CD4-positive, alpha-beta T cell (primary cell): ENCODE data around the gene CREBZF. TPM values are rescaled to one million over a fixed set of nuclear protein-coding genes. Genes with fewer than 3 reads are reported as not detected.

Experiments
- ATAC-seq: fragments of 200-7000 bp; cut with Tn5 transposase; one replicate; pipeline ENCODE4 v1.10.0; 2022; ENCODE audit warnings: mild to moderate bottlenecking; ENCODE audit not compliant: poor library complexity
- CTCF ChIA-PET: fragments of 350-600 bp; sonication (Branson Sonifier 250); formaldehyde crosslinking; loops from one replicate; lab custom pipeline; 2021; ENCODE audit warnings: antibody characterized with exemption, inconsistent platforms; lab: Charles Lee
- POLR2A ChIA-PET: fragments of 350-600 bp; sonication (Branson Sonifier 250); formaldehyde crosslinking; loops from one replicate; lab custom pipeline; 2021; ENCODE audit warnings: antibody characterized with exemption, inconsistent platforms; lab: Charles Lee
- DNase-seq, 14 experiments: peaks; one replicate each; pipeline ENCODE4 v3.0.0-alpha.2; 2013 to 2020; ENCODE audit warnings: mixed read lengths in 2 of 14
- H3K27ac ChIP-seq, 2 donors: one replicate each; pipeline versions ENCODE4 v1.5.1 to v1.7.0; 2013; ENCODE audit warnings: low read length in 2 of 2, low read depth in 1 of 2, mild to moderate bottlenecking in 1 of 2
- H3K27me3 ChIP-seq, 2 experiments: 1 replicate in 1 of 2; 2 replicates in 1 of 2; pipeline versions ENCODE4 v1.6.1 to v1.7.0; 2013; ENCODE audit warnings: low read length in 2 of 2, control low read depth in 1 of 2, mild to moderate bottlenecking in 1 of 2, moderate library complexity in 1 of 2; ENCODE audit not compliant: insufficient read depth in 2 of 2, control insufficient read depth in 1 of 2
- H3K36me3 ChIP-seq: one replicate; pipeline ENCODE4 v1.6.1; 2013; ENCODE audit warnings: low read length, control low read depth; ENCODE audit not compliant: insufficient read depth
- H3K4me1 ChIP-seq: one replicate; pipeline ENCODE4 v1.6.1; 2013; ENCODE audit warnings: low read length, control low read depth; ENCODE audit not compliant: insufficient read depth
- H3K4me3 ChIP-seq: one replicate; pipeline ENCODE4 v1.5.1; 2013; ENCODE audit warnings: mild to moderate bottlenecking, low read length, moderate library complexity
- H3K9me3 ChIP-seq, 2 experiments: 1 replicate in 1 of 2; 2 replicates in 1 of 2; pipeline versions ENCODE4 v1.6.1 to v1.7.0; 2013; ENCODE audit warnings: low read length in 2 of 2, mild to moderate bottlenecking in 2 of 2, control low read depth in 1 of 2, moderate library complexity in 1 of 2; ENCODE audit not compliant: control insufficient read depth in 1 of 2, insufficient read depth in 1 of 2
- H3K27ac Mint-ChIP-seq: one replicate; pipeline ENCODE4 v1.8.0; 2020; ENCODE audit warnings: mixed read lengths
- H3K27me3 Mint-ChIP-seq: one replicate; pipeline ENCODE4 v1.8.0; 2021; ENCODE audit warnings: mixed read lengths
- H3K36me3 Mint-ChIP-seq: one replicate; pipeline ENCODE4 v1.8.0; 2021; ENCODE audit warnings: low read depth, mixed read lengths
- H3K4me1 Mint-ChIP-seq: one replicate; pipeline ENCODE4 v1.8.0; 2021; ENCODE audit warnings: low read depth, mixed read lengths
- H3K4me3 Mint-ChIP-seq: one replicate; pipeline ENCODE4 v1.8.0; 2020; ENCODE audit warnings: mild to moderate bottlenecking, mixed read lengths
- H3K9me3 Mint-ChIP-seq: one replicate; pipeline ENCODE4 v1.8.0; 2020; ENCODE audit warnings: mixed read lengths
- CTCF ChIP-seq: fragments of 200-600 bp; IDR thresholded peaks from one replicate; pipeline ENCODE4 v1.8.0; 2022; ENCODE audit warnings: antibody characterized with exemption, mild to moderate bottlenecking
- intact Hi-C, 2 experiments: fragments of 100-400 bp; cut with DNase I in 1 of 2; cut with micrococcal nuclease in 1 of 2; formaldehyde crosslinking; loops; one replicate each; pipeline versions ENCODE4 v1.15.1 to v1.9.0; 2023 to 2025; cut with DNase I, micrococcal nuclease
- total RNA-seq, 174 experiments: library from RNA in 2 of 174; stranded (reverse) in 2 of 174; gene quantifications; one replicate each; pipeline ENCODE4 v1.2.3 and lab custom pipeline; 2021 to 2026

The CREBZF gene
- total RNA-seq, 2 experiments from 2014 or later = 54.8 to 55.9 TPM

- no peaks in the 10 kb centered on the region for H3K9me3 ChIP-seq
- peak within 1 kb of the TSS; percentile 89 for H3K27ac Mint-ChIP-seq
- H3K36me3 ChIP-seq = peaks cover 16% of the 10 kb centered on the region
- intact Hi-C loops = loop anchor here (1.0 to 5.0 kb wide), 6 partner anchors 15 to 655 kb away; partner anchors contain the start of genes EED (in 1 of the 2), HIKESHI (in 1 of the 2) and TMEM126B (in 1 of the 2)
- H3K4me3 ChIP-seq = peak within 1 kb of the TSS; percentile 84
- peaks cover 0 to 8% of the 10 kb centered on the region in 2 experiments for H3K27me3 ChIP-seq
- ATAC-seq = peak; percentile 99
- TF ChIP-seq CTCF = no peak
- peaks cover 22% of the 10 kb centered on the region for H3K36me3 Mint-ChIP-seq
- CTCF ChIA-PET = interaction anchor here (0.5 to 2.6 kb wide), 4 partner anchors 10 to 22 kb away, joined by 3 to 9 read pairs (median 3); no protein-coding TSS in a partner anchor
- H3K4me1 Mint-ChIP-seq = peaks cover 44% of the 10 kb centered on the region
- POLR2A ChIA-PET = interaction anchor here (0.6 to 8.8 kb wide), 23 partner anchors 8 to 655 kb away, joined by 3 to 136 read pairs (median 4); partner anchors contain the start of genes CREBZF, DLG2, EED and HIKESHI
- H3K27ac ChIP-seq = peak within 1 kb of the TSS; percentile 77 to 84
- H3K4me3 Mint-ChIP-seq = peak within 1 kb of the TSS; percentile 97
- no peaks in the 10 kb centered on the region for H3K9me3 Mint-ChIP-seq
- peaks cover 23% of the 10 kb centered on the region for H3K27me3 Mint-ChIP-seq
- DNase-seq = peak; percentile 81 to 95 (median 88)
- peaks cover 20% of the 10 kb centered on the region for H3K4me1 ChIP-seq
These were observed 17.2 kb downstream of the CREBZF start, which contains the start of gene TMEM126A for GRCh38 chr11:85647604-85648299. Gene TMEM126A (plus strand): TSS chr11:85647967. CDS start chr11:85650256, 2,289 bp downstream.

- Mint-ChIP-seq H3K4me3 (peak overlapping the region; percentile 97), H3K27me3 (peaks cover 29% of the 10 kb centered on the region), H3K9me3 (no peaks in the 10 kb centered on the region), H3K27ac (peak overlapping the region; percentile 89), H3K36me3 (peaks cover 17% of the 10 kb centered on the region), H3K4me1 (peaks cover 39% of the 10 kb centered on the region)
- DNase-seq (no peak), ATAC-seq (no peak)
- H3K27ac ChIP-seq = peak overlapping the region; percentile 77 to 84
- H3K9me3 ChIP-seq = no peaks in the 10 kb centered on the region
- peaks cover 20% of the 10 kb centered on the region for H3K4me1 ChIP-seq
- TF ChIP-seq CTCF = no peak
- peaks cover 15% of the 10 kb centered on the region for H3K36me3 ChIP-seq
- intact Hi-C loops = loop anchor here (1.0 to 5.0 kb wide), 4 partner anchors 17 to 655 kb away; partner anchors contain the start of genes EED (in 1 of the 2), HIKESHI (in 1 of the 2) and TMEM126B (in 1 of the 2)
- peaks cover 0 to 8% of the 10 kb centered on the region in 2 experiments for H3K27me3 ChIP-seq
- peak overlapping the region; percentile 84 for H3K4me3 ChIP-seq
- ChIA-PET CTCF (interaction anchor here (1.1 to 2.6 kb wide), 2 partner anchors 9 to 17 kb away, joined by 3 to 9 read pairs; no protein-coding TSS in a partner anchor), POLR2A (interaction anchor here (0.7 to 8.8 kb wide), 18 partner anchors 9 to 655 kb away, joined by 3 to 136 read pairs (median 4); partner anchors contain the start of genes CREBZF, DLG2, EED and HIKESHI)
These were observed 17.9 kb downstream of the CREBZF start for GRCh38 chr11:85647078-85647477.

- Histone ChIP-seq H3K27ac (no peak overlapping the region), H3K36me3 (no peaks in the 10 kb centered on the region), H3K4me1 (peaks cover 11% of the 10 kb centered on the region), H3K4me3 (no peak overlapping the region), H3K27me3 (peaks cover 0 to 8% of the 10 kb centered on the region in 2 experiments), H3K9me3 (no peaks in the 10 kb centered on the region)
- ATAC-seq (no peak), DNase-seq (no peak)
- Mint-ChIP-seq H3K36me3 (peaks cover 8% of the 10 kb centered on the region), H3K9me3 (no peaks in the 10 kb centered on the region), H3K27me3 (peaks cover 30% of the 10 kb centered on the region), H3K4me1 (peaks cover 15% of the 10 kb centered on the region), H3K4me3 (no peak overlapping the region), H3K27ac (no peak overlapping the region)
- intact Hi-C loops = no loop called here
- no peak for TF ChIP-seq CTCF
- ChIA-PET POLR2A (no interaction called here), CTCF (no interaction called here)
These were observed 21.7 kb downstream of the CREBZF start for GRCh38 chr11:85643191-85643614.
